Neural progenitor cell (in vitro differentiated cells): ENCODE data around the gene AUP1. TPM values are rescaled to one million over a fixed set of nuclear protein-coding genes. Genes with fewer than 3 reads are reported as not detected.

Experiments used
- DNase-seq: peaks from one replicate; pipeline ENCODE4 v3.0.0-alpha.2; 2016; ENCODE audit warnings: low spot score
- H2AFZ ChIP-seq: fragments of 200-600 bp; sonication (generic); replicated peaks from 2 replicates; pipeline ENCODE4 v1.6.1; 2016; ENCODE audit warnings: antibody characterized with exemption
- H3F3A ChIP-seq: fragments of 200-600 bp; sonication (generic); 2 replicates; pipeline ENCODE4 v1.6.1; 2016; ENCODE audit warnings: antibody characterized with exemption, low read depth
- H3K27ac ChIP-seq: fragments of 200-600 bp; sonication (generic); 2 replicates; pipeline ENCODE4 v1.5.1; 2016; ENCODE audit warnings: mild to moderate bottlenecking
- H3K27me3 ChIP-seq: fragments of 200-600 bp; sonication (generic); 2 replicates; pipeline ENCODE4 v1.6.1; 2016; ENCODE audit warnings: mild to moderate bottlenecking, moderate library complexity
- H3K36me3 ChIP-seq: fragments of 200-600 bp; sonication (generic); 2 replicates; pipeline ENCODE4 v1.5.1; 2016
- H3K4me1 ChIP-seq: fragments of 200-600 bp; sonication (generic); 2 replicates; pipeline ENCODE4 v1.6.1; 2016; ENCODE audit warnings: mixed run types
- H3K4me2 ChIP-seq: fragments of 200-600 bp; sonication (generic); 2 replicates; pipeline ENCODE4 v1.6.1; 2016
- H3K4me3 ChIP-seq: fragments of 200-600 bp; sonication (generic); 2 replicates; pipeline ENCODE4 v1.5.1; 2016
- H3K79me2 ChIP-seq: fragments of 200-600 bp; sonication (generic); 2 replicates; pipeline ENCODE4 v1.6.1; 2016; ENCODE audit warnings: low read depth
- H3K9ac ChIP-seq: fragments of 200-600 bp; sonication (generic); 2 replicates; pipeline ENCODE4 v1.6.1; 2016
- H3K9me3 ChIP-seq: fragments of 200-600 bp; sonication (generic); 2 replicates; pipeline ENCODE4 v1.5.1; 2016; ENCODE audit warnings: low read depth
- H4K20me1 ChIP-seq: fragments of 200-600 bp; sonication (generic); 2 replicates; pipeline ENCODE4 v1.6.1; 2016; ENCODE audit warnings: low read depth
- H3K27ac Mint-ChIP-seq: 3 replicates; pipeline ENCODE4 v1.8.0; 2021; ENCODE audit warnings: mixed read lengths
- H3K27me3 Mint-ChIP-seq: 2 replicates; pipeline ENCODE4 v1.8.0; 2022; ENCODE audit warnings: low read depth, mild to moderate bottlenecking, inconsistent platforms, moderate library complexity, mixed read lengths; ENCODE audit not compliant: insufficient read depth
- H3K36me3 Mint-ChIP-seq: 3 replicates; pipeline ENCODE4 v1.8.0; 2021; ENCODE audit warnings: mixed read lengths
- H3K4me1 Mint-ChIP-seq: 3 replicates; pipeline ENCODE4 v1.8.0; 2021; ENCODE audit warnings: mixed read lengths
- H3K4me3 Mint-ChIP-seq: 3 replicates; pipeline ENCODE4 v1.8.0; 2021; ENCODE audit warnings: mild to moderate bottlenecking, moderate library complexity, mixed read lengths
- H3K9me3 Mint-ChIP-seq: 3 replicates; pipeline ENCODE4 v1.8.0; 2020; ENCODE audit warnings: mixed read lengths
- CTCF ChIP-seq: fragments of 200-600 bp; sonication (generic); IDR thresholded peaks from 2 replicates; pipeline ENCODE4 v1.5.1; 2017; ENCODE audit warnings: antibody characterized with exemption, mild to moderate bottlenecking
- EZH2 ChIP-seq: fragments of 200-600 bp; sonication (generic); IDR thresholded peaks from 2 replicates; pipeline ENCODE4 v1.6.1; 2017; ENCODE audit warnings: antibody characterized with exemption, mild to moderate bottlenecking, moderate library complexity
- EZH2phosphoT487 ChIP-seq: fragments of 200-600 bp; sonication (generic); IDR thresholded peaks from 2 replicates; pipeline ENCODE4 v1.6.1; 2017; ENCODE audit warnings: antibody characterized with exemption
- total RNA-seq: library from RNA; depleted of rRNA; stranded (reverse); fragments of >200 nt; gene quantifications from 2 replicates; pipeline ENCODE4 v1.2.3, GENCODE V29; 2015; ENCODE audit warnings: low replicate concordance

AUP1 gene
- total RNA-seq, 1 donor from 2014 or later: 47.9 TPM

- Histone ChIP-seq H2AFZ (no peak overlapping the region), H3K9ac (no peak overlapping the region), H3K4me1 (no peaks in the 10 kb centered on the region), H3K27me3 (peaks cover 10% of the 10 kb centered on the region), H3F3A (peaks cover 4% of the 10 kb centered on the region), H3K4me3 (no peak overlapping the region), H3K36me3 (no peaks in the 10 kb centered on the region), H4K20me1 (peaks cover 6% of the 10 kb centered on the region), H3K27ac (no peak overlapping the region), H3K79me2 (no peaks in the 10 kb centered on the region), H3K4me2 (no peak overlapping the region), H3K9me3 (no peaks in the 10 kb centered on the region)
- H3K9me3 Mint-ChIP-seq: no peaks in the 10 kb centered on the region
- TF ChIP-seq EZH2: no peak
- TF ChIP-seq EZH2phosphoT487: no peak
- no peak for TF ChIP-seq CTCF
- H3K4me3 Mint-ChIP-seq: no peak overlapping the region
- peaks cover 8% of the 10 kb centered on the region for H3K36me3 Mint-ChIP-seq
- no peak overlapping the region for H3K27ac Mint-ChIP-seq
- no peak for DNase-seq
- H3K27me3 Mint-ChIP-seq: peaks cover 8% of the 10 kb centered on the region
- H3K4me1 Mint-ChIP-seq: peaks cover 1% of the 10 kb centered on the region
Observed at GRCh38 chr2:74542978-74543377, 13.5 kb upstream of the AUP1 start.

- H3K9me3 Mint-ChIP-seq: no peaks in the 10 kb centered on the region
- H3K4me3 Mint-ChIP-seq: no peak overlapping the region
- no peaks in the 10 kb centered on the region for H3K36me3 ChIP-seq
- H3K9ac ChIP-seq: no peak overlapping the region
- no peak overlapping the region for H3K4me2 ChIP-seq
- no peak overlapping the region for H3K4me3 ChIP-seq
- no peaks in the 10 kb centered on the region for H3K27me3 ChIP-seq
- no peak overlapping the region for H3K27ac ChIP-seq
- no peaks in the 10 kb centered on the region for H3K79me2 ChIP-seq
- H3K36me3 Mint-ChIP-seq: peaks cover 3% of the 10 kb centered on the region
- no peak overlapping the region for H2AFZ ChIP-seq
- no peaks in the 10 kb centered on the region for H3K4me1 ChIP-seq
- no peaks in the 10 kb centered on the region for H3F3A ChIP-seq
- no peak overlapping the region for H3K27ac Mint-ChIP-seq
- peaks cover 6% of the 10 kb centered on the region for H3K27me3 Mint-ChIP-seq
- no peak for DNase-seq
- H3K9me3 ChIP-seq: no peaks in the 10 kb centered on the region
- TF ChIP-seq CTCF (no peak), EZH2 (no peak), EZH2phosphoT487 (no peak)
- H4K20me1 ChIP-seq: no peaks in the 10 kb centered on the region
- no peaks in the 10 kb centered on the region for H3K4me1 Mint-ChIP-seq
Observed at GRCh38 chr2:74540291-74540690, 10.8 kb upstream of the AUP1 start.

- H3K27ac Mint-ChIP-seq: no peak overlapping the region
- TF ChIP-seq EZH2phosphoT487: no peak
- TF ChIP-seq EZH2: no peak
- TF ChIP-seq CTCF: no peak
- no peaks in the 10 kb centered on the region for H3K4me1 ChIP-seq
- H3K9me3 ChIP-seq: no peaks in the 10 kb centered on the region
- DNase-seq: no peak
- H3K4me1 Mint-ChIP-seq: no peaks in the 10 kb centered on the region
- no peak overlapping the region for H3K27ac ChIP-seq
- H3F3A ChIP-seq: no peaks in the 10 kb centered on the region
- no peaks in the 10 kb centered on the region for H4K20me1 ChIP-seq
- no peaks in the 10 kb centered on the region for H3K79me2 ChIP-seq
- H3K4me2 ChIP-seq: no peak overlapping the region
- peaks cover 6% of the 10 kb centered on the region for H3K27me3 Mint-ChIP-seq
- H3K4me3 ChIP-seq: no peak overlapping the region
- no peaks in the 10 kb centered on the region for H3K27me3 ChIP-seq
- no peak overlapping the region for H2AFZ ChIP-seq
- H3K36me3 Mint-ChIP-seq: peaks cover 4% of the 10 kb centered on the region
- no peak overlapping the region for H3K4me3 Mint-ChIP-seq
- H3K9me3 Mint-ChIP-seq: no peaks in the 10 kb centered on the region
- H3K36me3 ChIP-seq: no peaks in the 10 kb centered on the region
- no peak overlapping the region for H3K9ac ChIP-seq
Observed at GRCh38 chr2:74538881-74539339, 9.4 kb upstream of the AUP1 start.
